TTC549 (cell line): ENCODE results near the gene DHRS4L2.
"Not testable (repeated sequence)": the region's sequence is repeated elsewhere in the genome, so short reads cannot be mapped to it uniquely, and the experiment has no call there.

Source experiments
- FAIRE-seq: peaks from 2 replicates; lab custom pipeline; 2012; peaks lifted over from hg19 to GRCh38; lab: Jason Lieb, UNC

Gene DHRS4L2

GRCh38 chr14:24020520-24020919, 31.8 kb downstream of the DHRS4L2 start:
- FAIRE-seq, result not testable (repeated sequence)

- FAIRE-seq, result not testable (repeated sequence)
Measured at GRCh38 chr14:24024939-24025418, 36.2 kb downstream of the DHRS4L2 start.

GRCh38 chr14:24029687-24030086, 41.0 kb downstream of the DHRS4L2 start:
- FAIRE-seq, result not testable (repeated sequence)

GRCh38 chr14:24031331-24031730, 42.6 kb downstream of the DHRS4L2 start:
- FAIRE-seq, result not testable (repeated sequence)

- no peak for FAIRE-seq
Measured at GRCh38 chr14:24032727-24033418, 44.1 kb downstream of the DHRS4L2 start.

GRCh38 chr14:24035769-24036168, 47.0 kb downstream of the DHRS4L2 start:
- not testable (repeated sequence) for FAIRE-seq

- FAIRE-seq, result no peak
Measured at GRCh38 chr14:24036169-24036962, 47.6 kb downstream of the DHRS4L2 start.

GRCh38 chr14:24036963-24037657, 48.4 kb downstream of the DHRS4L2 start:
- not testable (repeated sequence) for FAIRE-seq

GRCh38 chr14:24037658-24038037, 48.9 kb downstream of the DHRS4L2 start:
- FAIRE-seq, result no peak

GRCh38 chr14:24038686-24039085, 50.0 kb downstream of the DHRS4L2 start:
- no peak for FAIRE-seq

- FAIRE-seq, result no peak
Measured at GRCh38 chr14:24040692-24041091, 52.0 kb downstream of the DHRS4L2 start.

- no peak for FAIRE-seq
Measured at GRCh38 chr14:24042746-24043145, 54.0 kb downstream of the DHRS4L2 start.

- FAIRE-seq, result not testable (repeated sequence)
Measured at GRCh38 chr14:24049002-24049401, 60.3 kb downstream of the DHRS4L2 start.

GRCh38 chr14:24050753-24051152, 62.0 kb downstream of the DHRS4L2 start:
- not testable (repeated sequence) for FAIRE-seq

- no peak for FAIRE-seq
Measured at GRCh38 chr14:24051176-24051788, 62.6 kb downstream of the DHRS4L2 start.

- FAIRE-seq, result no peak
Measured at GRCh38 chr14:24051789-24052655, 63.3 kb downstream of the DHRS4L2 start, which contains the start of gene CARMIL3. TSS of gene CARMIL3 (plus strand) at chr14:24052009. CDS start at chr14:24052154, 145 bp downstream.

GRCh38 chr14:24052656-24053547, 64.2 kb downstream of the DHRS4L2 start:
- FAIRE-seq, result no peak

- FAIRE-seq, result no peak
Measured at GRCh38 chr14:24053548-24054323, 65.0 kb downstream of the DHRS4L2 start.

GRCh38 chr14:24054324-24054641, 65.6 kb downstream of the DHRS4L2 start:
- no peak for FAIRE-seq

GRCh38 chr14:24054646-24055045, 65.9 kb downstream of the DHRS4L2 start:
- FAIRE-seq, result no peak
